GM12878 (cell line): ENCODE results near the gene RANBP3. TPM values are rescaled to one million over a fixed set of nuclear protein-coding genes. Genes with fewer than 3 reads are reported as not detected.

Experiments used
- ATAC-seq: fragments of 200-7000 bp; cut with Tn5 transposase; 3 replicates; pipeline ENCODE4 v1.9.1; 2020; ENCODE audit warnings: mild to moderate bottlenecking, moderate library complexity
- BruUV-seq: library from RNA; stranded (reverse); fragments of 400-500 nt; replicated peaks from 2 replicates; lab custom pipeline; 2021; lab: Mats Ljungman, UMichigan
- CTCF ChIA-PET: fragments of 300-600 bp; sonication (Branson Sonifier 250); formaldehyde crosslinking; extraction: SDS; loops from one replicate; lab custom pipeline; 2021; ENCODE audit warnings: inconsistent platforms; lab: Yijun Ruan, JAX
- POLR2A ChIA-PET: fragments of 350-600 bp; formaldehyde crosslinking; extraction: SDS; loops from one replicate; lab custom pipeline; 2021; ENCODE audit warnings: inconsistent platforms; lab: Charles Lee
- RAD21 ChIA-PET: fragments of 300-600 bp; sonication (Branson Sonifier 250); formaldehyde crosslinking; loops from one replicate; lab custom pipeline; 2023; ENCODE audit warnings: antibody characterized with exemption; ENCODE audit not compliant: unreplicated experiment; lab: Charles Lee
- SMC1A ChIA-PET: fragments of 300-600 bp; sonication (Branson Sonifier 250); formaldehyde crosslinking; loops from one replicate; lab custom pipeline; 2023; ENCODE audit not compliant: unreplicated experiment, uncharacterized antibody; lab: Charles Lee
- DNase-seq: peaks from one replicate; pipeline ENCODE4 v3.0.0-alpha.2; 2011; ENCODE audit warnings: low read depth, low spot score
- FAIRE-seq: peaks from 3 replicates; lab custom pipeline; 2011; peaks lifted over from hg19 to GRCh38; lab: Jason Lieb, UNC
- H2AFZ ChIP-seq: 2 replicates; pipeline ENCODE4 v1.6.0; 2011; ENCODE audit warnings: low read depth, low read length, control low read depth; ENCODE audit not compliant: control insufficient read depth
- H3K27ac ChIP-seq: 2 replicates; pipeline ENCODE4 v1.5.1; 2011; ENCODE audit warnings: control low read depth; ENCODE audit not compliant: control insufficient read depth, insufficient read depth
- H3K27me3 ChIP-seq, 2 experiments: replicated peaks in 1 of 2; 2 replicates each; pipeline versions ENCODE4 v1.6.0 to v1.6.1; 2011; ENCODE audit warnings: low read length in 1 of 2; ENCODE audit not compliant: control insufficient read depth in 2 of 2, insufficient read depth in 2 of 2
- H3K36me3 ChIP-seq, 2 experiments: 2 replicates each; pipeline ENCODE4 v1.5.1; 2011; ENCODE audit warnings: low read length in 1 of 2; ENCODE audit not compliant: control insufficient read depth in 2 of 2, insufficient read depth in 2 of 2
- H3K4me1 ChIP-seq: 2 replicates; pipeline ENCODE4 v1.6.1; 2011; ENCODE audit warnings: mild to moderate bottlenecking, low read length, moderate library complexity, mixed read lengths; ENCODE audit not compliant: control insufficient read depth, insufficient read depth
- H3K4me2 ChIP-seq: 2 replicates; pipeline ENCODE4 v1.6.0; 2011; ENCODE audit warnings: control low read depth; ENCODE audit not compliant: control insufficient read depth, insufficient read depth
- H3K4me3 ChIP-seq: fragments of 200-600 bp; sonication (generic); 2 replicates; pipeline ENCODE4 v1.5.1; 2016
- H3K79me2 ChIP-seq: 2 replicates; pipeline ENCODE4 v1.6.0; 2011; ENCODE audit warnings: low read length; ENCODE audit not compliant: control insufficient read depth, insufficient read depth
- H3K9ac ChIP-seq: 2 replicates; pipeline ENCODE4 v1.8.0; 2011; ENCODE audit warnings: low read length, control low read depth, mixed read lengths; ENCODE audit not compliant: control insufficient read depth, insufficient read depth
- H3K9me3 ChIP-seq: replicated peaks from 3 replicates; pipeline ENCODE4 v1.5.1; 2011; ENCODE audit warnings: mild to moderate bottlenecking, low read length; ENCODE audit not compliant: control insufficient read depth, insufficient read depth
- H4K20me1 ChIP-seq: 2 replicates; pipeline ENCODE4 v1.6.0; 2011; ENCODE audit not compliant: control insufficient read depth, insufficient read depth
- CHD2 ChIP-seq: IDR thresholded peaks from 2 replicates; pipeline ENCODE4 v1.6.1; 2011; ENCODE audit warnings: low read depth, low read length, improper control_type of control experiment, borderline replicate concordance
- CHD4 ChIP-seq: fragments of 200-600 bp; sonication (generic); IDR thresholded peaks from 2 replicates; pipeline ENCODE4 v1.6.1; 2016; ENCODE audit warnings: mild to moderate bottlenecking
- EED ChIP-seq: sonication (generic); IDR thresholded peaks from 2 replicates; pipeline ENCODE4 v1.6.1; 2016; ENCODE audit warnings: antibody characterized with exemption, low read depth
- NR2C1 ChIP-seq: fragments of 450-650 bp; IDR thresholded peaks from 2 replicates; pipeline ENCODE4 v1.6.1; 2017; ENCODE audit warnings: antibody characterized with exemption, mild to moderate bottlenecking, moderate library complexity
- POLR2AphosphoS5 ChIP-seq: IDR thresholded peaks from 2 replicates; pipeline ENCODE4 v1.6.1; 2011; ENCODE audit warnings: mild to moderate bottlenecking, low read length, inconsistent platforms
- RAD51 ChIP-seq: fragments of 450-650 bp; IDR thresholded peaks from 2 replicates; pipeline ENCODE4 v1.6.1; 2016; ENCODE audit warnings: moderate library complexity, mild to moderate bottlenecking, inconsistent platforms
- SIN3A ChIP-seq: IDR thresholded peaks from 2 replicates; pipeline ENCODE4 v1.6.1; 2012; ENCODE audit warnings: low read depth, low read length, improper control_type of control experiment
- SMARCA5 ChIP-seq: fragments of 450-650 bp; IDR thresholded peaks from 2 replicates; pipeline ENCODE4 v1.6.1; 2017; ENCODE audit warnings: mild to moderate bottlenecking
- SMC3 ChIP-seq: IDR thresholded peaks from 2 replicates; pipeline ENCODE4 v1.6.1; 2011; ENCODE audit warnings: low read length, improper control_type of control experiment, borderline replicate concordance
- SPI1 ChIP-seq: IDR thresholded peaks from 2 replicates; pipeline ENCODE4 v1.6.1; 2011; ENCODE audit warnings: low read depth, mild to moderate bottlenecking, low read length, moderate library complexity, borderline replicate concordance; ENCODE audit not compliant: insufficient read depth
- WRNIP1 ChIP-seq: IDR thresholded peaks from 2 replicates; pipeline ENCODE4 v1.6.1; 2011; ENCODE audit warnings: low read depth, low read length, improper control_type of control experiment, borderline replicate concordance
- WGBS: methylation state at CpG from one replicate; pipeline ENCODE4 v1.1.6; 2016; ENCODE audit warnings: low lambda C conversion rate; ENCODE audit not compliant: insufficient replicate concordance, insufficient coverage; ENCODE audit errors: missing lambda C conversion rate; 5-methylcytosine and 5-hydroxymethylcytosine counted together
- in situ Hi-C: fragments of 300-500 bp; cut with MboI; formaldehyde crosslinking; loops from 9 replicates; pipeline ENCODE4 v1.14.3; 2018; ENCODE audit warnings: mixed read lengths
- intact Hi-C: fragments of 100-400 bp; cut with micrococcal nuclease; formaldehyde crosslinking; loops from one replicate; pipeline ENCODE4 v1.14.2; 2022; ENCODE audit not compliant: unreplicated experiment
- polyA plus RNA-seq, 11 experiments: library from polyadenylated mRNA; depleted of rRNA in 4 of 11; unstranded in 6 of 11; stranded (reverse) in 5 of 11; fragments of >200 nt; fragmentation: Nextera tagmentation in 4 of 11; fragmentation: Illumina TruSeq in 1 of 11; extraction: Ambion mirVana in 4 of 11; extraction: Trizol in 1 of 11; gene quantifications; 1 replicate in 1 of 11; 2 replicates in 10 of 11; pipeline versions ENCODE4 v1.2.1 to v1.2.3, GENCODE V29; 2011 to 2016; ENCODE audit warnings: inconsistent platforms in 2 of 11, missing spikeins in 2 of 11, low read depth in 1 of 11
- total RNA-seq, 4 experiments: library from RNA; depleted of rRNA in 3 of 4; stranded (reverse); fragments of >200 nt in 3 of 4; fragmentation: Illumina TruSeq in 1 of 4; extraction: Trizol in 1 of 4; gene quantifications; 2 replicates each; pipeline versions ENCODE4 v1.2.1 to v1.2.3, GENCODE V29; 2013 to 2021
- TF ChIP-seq, protein P1 (sequence below): IDR thresholded peaks from 2 replicates; pipeline ENCODE4 v1.6.1; 2011; ENCODE audit warnings: borderline replicate concordance, low read depth, mild to moderate bottlenecking, moderate library complexity, mixed read lengths, low read length; ENCODE audit not compliant: insufficient read depth; ENCODE audit errors: extremely low read length
- TF ChIP-seq, protein P2 (sequence below): fragments of 450-650 bp; formaldehyde crosslinking; IDR thresholded peaks from 2 replicates; pipeline ENCODE4 v1.4.0; 2022; ENCODE audit warnings: mild to moderate bottlenecking, moderate library complexity

The RANBP3 gene
- total and polyA plus RNA-seq, 10 of the 15 experiments (the other 5 are each of a cell fraction or from before 2014, with no cell fraction given) = 1.1 to 81.6 (median 60.0) TPM

DNA sequence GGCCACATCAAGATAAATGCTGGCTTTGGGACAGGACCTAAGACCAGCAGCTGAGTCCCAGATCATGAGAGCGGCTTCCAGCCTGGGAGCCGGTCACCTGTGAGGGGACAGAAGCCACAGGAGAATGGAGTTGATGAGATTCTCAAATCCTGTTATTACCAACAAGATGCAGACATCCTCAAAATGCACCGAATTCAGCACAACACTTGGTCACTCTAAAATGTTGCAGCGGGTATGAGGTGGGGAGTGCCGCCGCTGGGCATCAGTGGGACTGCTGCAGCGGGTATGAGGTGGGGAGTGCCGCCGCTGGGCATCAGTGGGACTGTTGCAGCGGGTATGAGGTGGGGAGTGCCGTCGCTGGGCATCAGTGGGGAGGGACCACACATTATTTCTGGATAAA lies 21.2 kb downstream of the RANBP3 start:
- ChIA-PET RAD21 (no interaction called here), POLR2A (no interaction called here), SMC1A (interaction anchor here (1.2 to 1.4 kb wide), 2 partner anchors 33 to 119 kb away, joined by 3 read pairs; no protein-coding TSS in a partner anchor), CTCF (interaction anchor here (1.7 to 3.8 kb wide), 2 partner anchors 11 to 13 kb away, joined by 4 to 22 read pairs; no protein-coding TSS in a partner anchor)
- Histone ChIP-seq H3K9ac (no peak overlapping the region), H3K4me3 (no peak overlapping the region), H2AFZ (no peak overlapping the region), H3K27me3 (no peaks in the 10 kb centered on the region), H3K79me2 (peaks cover 77% of the 10 kb centered on the region), H3K27ac (no peak overlapping the region), H3K4me1 (peaks cover 20% of the 10 kb centered on the region), H3K9me3 (no peaks in the 10 kb centered on the region), H3K4me2 (no peak overlapping the region), H4K20me1 (peaks cover 6% of the 10 kb centered on the region), H3K36me3 (peaks cover 1 to 5% of the 10 kb centered on the region in 2 experiments; a peak in 2 of 4 replicates)
- FAIRE-seq = no peak
- TF ChIP-seq RAD51 (no peak), SMARCA5 (no peak), SMC3 (no peak), POLR2AphosphoS5 (no peak), EED (no peak), SPI1 (no peak), CHD4 (no peak), NR2C1 (no peak), SIN3A (no peak), WRNIP1 (no peak), CHD2 (no peak)
- TF ChIP-seq, protein P1, sequence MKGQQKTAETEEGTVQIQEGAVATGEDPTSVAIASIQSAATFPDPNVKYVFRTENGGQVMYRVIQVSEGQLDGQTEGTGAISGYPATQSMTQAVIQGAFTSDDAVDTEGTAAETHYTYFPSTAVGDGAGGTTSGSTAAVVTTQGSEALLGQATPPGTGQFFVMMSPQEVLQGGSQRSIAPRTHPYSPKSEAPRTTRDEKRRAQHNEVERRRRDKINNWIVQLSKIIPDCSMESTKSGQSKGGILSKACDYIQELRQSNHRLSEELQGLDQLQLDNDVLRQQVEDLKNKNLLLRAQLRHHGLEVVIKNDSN = no peak
- TF ChIP-seq, protein P2, sequence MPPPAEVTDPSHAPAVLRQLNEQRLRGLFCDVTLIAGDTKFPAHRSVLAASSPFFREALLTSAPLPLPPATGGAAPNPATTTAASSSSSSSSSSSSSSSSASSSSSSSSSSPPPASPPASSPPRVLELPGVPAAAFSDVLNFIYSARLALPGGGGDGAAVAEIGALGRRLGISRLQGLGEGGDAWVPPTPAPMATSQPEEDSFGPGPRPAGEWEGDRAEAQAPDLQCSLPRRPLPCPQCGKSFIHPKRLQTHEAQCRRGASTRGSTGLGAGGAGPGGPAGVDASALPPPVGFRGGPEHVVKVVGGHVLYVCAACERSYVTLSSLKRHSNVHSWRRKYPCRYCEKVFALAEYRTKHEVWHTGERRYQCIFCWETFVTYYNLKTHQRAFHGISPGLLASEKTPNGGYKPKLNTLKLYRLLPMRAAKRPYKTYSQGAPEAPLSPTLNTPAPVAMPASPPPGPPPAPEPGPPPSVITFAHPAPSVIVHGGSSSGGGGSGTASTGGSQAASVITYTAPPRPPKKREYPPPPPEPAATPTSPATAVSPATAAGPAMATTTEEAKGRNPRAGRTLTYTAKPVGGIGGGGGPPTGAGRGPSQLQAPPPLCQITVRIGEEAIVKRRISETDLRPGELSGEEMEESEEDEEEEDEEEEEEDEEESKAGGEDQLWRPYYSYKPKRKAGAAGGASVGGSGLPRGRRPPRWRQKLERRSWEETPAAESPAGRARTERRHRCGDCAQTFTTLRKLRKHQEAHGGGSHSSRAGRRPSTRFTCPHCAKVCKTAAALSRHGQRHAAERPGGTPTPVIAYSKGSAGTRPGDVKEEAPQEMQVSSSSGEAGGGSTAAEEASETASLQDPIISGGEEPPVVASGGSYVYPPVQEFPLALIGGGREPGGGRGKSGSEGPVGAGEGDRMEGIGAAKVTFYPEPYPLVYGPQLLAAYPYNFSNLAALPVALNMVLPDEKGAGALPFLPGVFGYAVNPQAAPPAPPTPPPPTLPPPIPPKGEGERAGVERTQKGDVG (CRISPR knock-in tag) = no peak
- intact Hi-C loops (no loop called here), in situ Hi-C loops (no loop called here)
- DNase-seq = no peak
- no TSS peak for BruUV-seq
- ATAC-seq = no peak
- WGBS = 98% methylated on average over 12 of the region's 12 CpGs
